Gastroesophageal sphincter (tissue), 3 donors: ENCODE measurements around the gene CCNB2.

ENCODE experiments used
- CTCF ChIP-seq, 4 experiments: fragments of 200-600 bp in 2 of 4; fragments of 450-650 bp in 2 of 4; sonication (generic) in 1 of 4; IDR thresholded peaks; one replicate each; pipeline ENCODE4 v1.5.1; 2017 to 2019; ENCODE audit warnings: antibody characterized with exemption in 4 of 4, mild to moderate bottlenecking in 2 of 4, moderate library complexity in 2 of 4
- EP300 ChIP-seq: sonication (generic); formaldehyde crosslinking; IDR thresholded peaks from one replicate; pipeline ENCODE4 v1.6.1; 2017; ENCODE audit warnings: antibody characterized with exemption, mild to moderate bottlenecking
- POLR2A ChIP-seq, 2 donors: fragments of 450-650 bp; IDR thresholded peaks; one replicate each; pipeline ENCODE4 v1.6.1; 2017; ENCODE audit warnings: antibody characterized with exemption in 2 of 2, mild to moderate bottlenecking in 2 of 2, moderate library complexity in 1 of 2
- POLR2AphosphoS5 ChIP-seq: sonication (generic); formaldehyde crosslinking; IDR thresholded peaks from one replicate; pipeline ENCODE4 v1.6.1; 2017; ENCODE audit warnings: antibody characterized with exemption

GRCh38 chr15:59143281-59143680, 38.3 kb downstream of the CCNB2 start:
- TF ChIP-seq CTCF (IDR thresholded peaks at IDR 0.05) (no peak), EP300 (no peak), POLR2A (IDR thresholded peaks at IDR 0.05) (no peak), POLR2AphosphoS5 (no peak)
